ENCODE measurements around the gene COBL.

The COBL gene

DNA sequence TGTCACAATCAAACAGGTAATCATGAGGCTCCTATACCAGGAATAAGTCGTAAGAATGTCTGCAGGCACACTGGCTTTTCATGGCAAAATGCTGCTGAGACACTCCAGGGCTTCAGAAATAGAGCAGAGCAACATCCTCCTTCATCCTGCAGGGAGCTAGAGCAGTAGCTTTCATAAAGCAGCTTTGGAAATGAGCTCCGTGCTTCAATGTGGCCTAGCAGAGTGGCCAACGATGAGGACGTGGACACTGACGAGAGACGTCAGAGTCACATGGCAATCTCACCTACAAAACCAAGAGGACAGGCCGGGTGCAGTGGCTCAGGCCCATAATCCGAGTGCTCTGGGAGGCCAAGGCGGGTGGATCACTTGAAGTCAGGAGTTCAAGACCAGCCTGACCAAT is 9.8 kb downstream of the COBL start:
- H3K27me3 Mint-ChIP-seq (ENCODE audit: low read depth), result peaks cover 28% of the 10 kb centered on the region
- H3K27ac Mint-ChIP-seq, result no peak overlapping the region
- H3K4me1 Mint-ChIP-seq, result peaks cover 22% of the 10 kb centered on the region
- no peaks in the 10 kb centered on the region for H3K36me3 Mint-ChIP-seq (ENCODE audit: low read depth)
- H3K9me3 Mint-ChIP-seq, result no peaks in the 10 kb centered on the region
- no peak overlapping the region for H3K4me3 Mint-ChIP-seq
- TF ChIP-seq, protein P1, sequence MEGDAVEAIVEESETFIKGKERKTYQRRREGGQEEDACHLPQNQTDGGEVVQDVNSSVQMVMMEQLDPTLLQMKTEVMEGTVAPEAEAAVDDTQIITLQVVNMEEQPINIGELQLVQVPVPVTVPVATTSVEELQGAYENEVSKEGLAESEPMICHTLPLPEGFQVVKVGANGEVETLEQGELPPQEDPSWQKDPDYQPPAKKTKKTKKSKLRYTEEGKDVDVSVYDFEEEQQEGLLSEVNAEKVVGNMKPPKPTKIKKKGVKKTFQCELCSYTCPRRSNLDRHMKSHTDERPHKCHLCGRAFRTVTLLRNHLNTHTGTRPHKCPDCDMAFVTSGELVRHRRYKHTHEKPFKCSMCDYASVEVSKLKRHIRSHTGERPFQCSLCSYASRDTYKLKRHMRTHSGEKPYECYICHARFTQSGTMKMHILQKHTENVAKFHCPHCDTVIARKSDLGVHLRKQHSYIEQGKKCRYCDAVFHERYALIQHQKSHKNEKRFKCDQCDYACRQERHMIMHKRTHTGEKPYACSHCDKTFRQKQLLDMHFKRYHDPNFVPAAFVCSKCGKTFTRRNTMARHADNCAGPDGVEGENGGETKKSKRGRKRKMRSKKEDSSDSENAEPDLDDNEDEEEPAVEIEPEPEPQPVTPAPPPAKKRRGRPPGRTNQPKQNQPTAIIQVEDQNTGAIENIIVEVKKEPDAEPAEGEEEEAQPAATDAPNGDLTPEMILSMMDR (IDR thresholded peaks at IDR 0.05; ENCODE audit: unreplicated experiment in 3 of 3), result no peak

DNA sequence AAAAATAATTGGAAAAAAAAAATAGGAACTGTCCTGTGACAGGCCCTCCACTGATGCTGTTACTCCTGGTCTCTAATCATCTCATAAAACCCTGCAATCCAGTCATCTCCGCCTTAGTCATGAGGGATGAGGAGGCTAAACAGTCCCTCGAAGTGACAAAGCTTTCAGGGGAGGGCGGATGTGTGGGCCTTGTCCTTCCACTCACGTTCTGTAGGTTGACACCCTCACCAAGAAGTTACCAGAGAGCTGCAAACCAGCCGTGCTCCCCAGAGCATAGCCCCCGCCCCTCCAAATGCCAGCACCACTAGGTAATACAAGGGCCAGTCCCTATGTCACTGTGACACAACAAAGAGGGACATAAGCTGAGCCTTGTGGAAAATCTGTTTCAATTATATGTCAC is 11.9 kb downstream of the COBL start:
- TF ChIP-seq, protein P1 (IDR thresholded peaks at IDR 0.05; ENCODE audit: unreplicated experiment in 3 of 3), result no peak
- peaks cover 21% of the 10 kb centered on the region for H3K4me1 Mint-ChIP-seq
- no peaks in the 10 kb centered on the region for H3K9me3 Mint-ChIP-seq
- H3K27ac Mint-ChIP-seq, result no peak overlapping the region
- no peaks in the 10 kb centered on the region for H3K36me3 Mint-ChIP-seq (ENCODE audit: low read depth)
- H3K4me3 Mint-ChIP-seq, result no peak overlapping the region
- H3K27me3 Mint-ChIP-seq (ENCODE audit: low read depth), result peaks cover 27% of the 10 kb centered on the region

DNA sequence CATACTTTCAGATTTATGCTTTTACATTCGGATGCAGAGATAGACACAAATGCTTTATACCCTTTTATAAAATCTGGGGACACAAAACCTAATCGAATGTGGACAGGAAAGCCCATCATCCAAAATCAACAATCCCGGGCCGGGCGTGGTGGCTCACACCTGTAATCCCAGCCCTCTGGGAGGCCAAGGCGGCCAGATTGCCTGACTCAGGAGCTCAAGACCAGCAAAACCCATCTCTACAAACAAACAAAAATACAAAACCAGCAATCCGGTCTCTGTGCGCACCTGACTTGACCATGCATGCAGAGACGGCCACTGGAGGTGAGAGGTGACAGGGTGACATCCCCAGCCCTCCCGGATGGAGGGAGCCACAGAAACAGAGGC is 13.5 kb downstream of the COBL start:
- Mint-ChIP-seq H3K4me1 (peaks cover 6% of the 10 kb centered on the region), H3K4me3 (no peak overlapping the region), H3K27me3 (ENCODE audit: low read depth) (peaks cover 11% of the 10 kb centered on the region), H3K27ac (no peak overlapping the region), H3K9me3 (no peaks in the 10 kb centered on the region), H3K36me3 (ENCODE audit: low read depth) (no peaks in the 10 kb centered on the region)
- TF ChIP-seq, protein P1 (IDR thresholded peaks at IDR 0.05; ENCODE audit: unreplicated experiment in 3 of 3), result no peak

DNA sequence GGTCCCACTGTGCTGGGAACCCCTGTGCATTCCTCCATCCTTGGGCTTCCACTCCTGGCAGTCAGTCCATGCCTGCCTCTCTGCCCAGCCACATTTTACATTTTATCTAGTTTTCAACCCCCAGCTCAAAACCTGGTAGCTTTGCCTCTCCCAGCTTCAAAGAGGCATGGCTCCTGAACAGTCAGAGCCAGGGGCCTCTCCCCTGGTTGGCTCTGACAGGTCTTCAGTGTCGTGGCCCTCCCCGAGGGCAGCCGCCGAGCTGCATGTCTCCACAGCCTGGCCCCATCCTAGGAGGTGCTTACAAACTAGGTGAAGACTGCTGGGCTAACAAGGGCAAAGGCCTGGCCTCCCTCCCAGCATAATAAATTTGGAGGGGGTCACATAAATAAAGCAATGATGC is 14.8 kb downstream of the COBL start:
- Mint-ChIP-seq H3K4me1 (no peaks in the 10 kb centered on the region), H3K4me3 (no peak overlapping the region), H3K9me3 (no peaks in the 10 kb centered on the region), H3K27me3 (ENCODE audit: low read depth) (peaks cover 3% of the 10 kb centered on the region), H3K36me3 (ENCODE audit: low read depth) (no peaks in the 10 kb centered on the region), H3K27ac (no peak overlapping the region)
- TF ChIP-seq, protein P1 (IDR thresholded peaks at IDR 0.05; ENCODE audit: unreplicated experiment in 3 of 3), result no peak

DNA sequence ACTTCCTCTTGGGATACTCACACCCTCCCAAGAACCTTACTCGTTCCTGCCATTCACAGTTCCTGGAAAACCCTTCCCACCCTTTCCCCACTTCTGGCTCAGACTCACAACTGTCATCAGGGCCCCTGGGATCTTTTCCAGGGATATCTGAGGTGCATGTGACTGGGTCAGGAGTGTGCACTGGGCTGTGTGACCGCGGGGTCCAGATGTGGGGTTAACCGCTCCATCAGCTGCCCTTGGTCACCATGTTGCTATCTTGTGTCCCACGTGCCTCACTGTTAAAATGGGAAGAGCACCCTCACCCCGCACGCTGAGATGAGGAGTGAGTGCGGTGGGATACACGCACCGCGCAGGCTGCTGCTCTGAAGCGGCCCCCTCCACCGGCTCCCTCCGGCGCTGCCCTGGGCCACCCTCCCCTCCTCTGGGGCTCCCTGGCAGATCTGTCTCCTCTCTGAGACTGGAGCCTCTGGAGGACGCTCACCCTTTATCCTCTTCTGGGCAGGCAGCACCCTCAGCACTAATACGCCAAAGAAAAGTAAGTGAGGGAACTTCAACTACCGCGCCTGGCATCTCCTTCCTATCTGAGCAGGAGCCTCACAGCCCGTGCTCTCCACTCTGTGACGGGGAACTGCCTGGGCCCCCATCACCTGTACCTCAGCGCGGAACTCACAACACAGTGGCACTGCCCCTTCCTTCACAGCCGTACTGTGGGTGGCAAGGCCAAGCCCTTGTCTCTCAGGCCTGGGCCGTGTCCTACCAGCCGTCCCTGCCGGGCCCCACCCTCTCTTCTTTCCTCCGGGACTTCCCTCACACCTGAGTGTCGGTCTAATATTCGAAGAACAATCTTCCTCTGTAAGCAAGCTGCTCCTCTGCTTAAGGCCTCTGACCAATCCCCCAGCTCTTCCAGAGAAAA is 15.6 kb downstream of the COBL start:
- Mint-ChIP-seq H3K4me3 (no peak overlapping the region), H3K27me3 (ENCODE audit: low read depth) (peaks cover 3% of the 10 kb centered on the region), H3K9me3 (no peaks in the 10 kb centered on the region), H3K36me3 (ENCODE audit: low read depth) (no peaks in the 10 kb centered on the region), H3K27ac (no peak overlapping the region), H3K4me1 (no peaks in the 10 kb centered on the region)
- TF ChIP-seq, protein P1 (IDR thresholded peaks at IDR 0.05; ENCODE audit: unreplicated experiment in 3 of 3), result no peak
